OCI-LY3 (cell line): ENCODE measurements around the gene IQCH.

Experiments used
- H2AFZ ChIP-seq: fragments of 200-600, 300-600 bp; shearing (Covaris generic); 2 replicates; pipeline ENCODE4 v1.6.0; 2014; ENCODE audit warnings: antibody characterized with exemption, low read depth, low read length
- H3K27ac ChIP-seq: fragments of 200-600, 300-600 bp; sonication (generic); 2 replicates; pipeline ENCODE4 v1.5.1; 2014; ENCODE audit warnings: mild to moderate bottlenecking, low read length, moderate library complexity, mixed read lengths
- H3K27me3 ChIP-seq: fragments of 200-600, 300-600 bp; sonication (generic); 2 replicates; pipeline ENCODE4 v1.6.1; 2014; ENCODE audit warnings: low read depth, low read length, mixed read lengths
- H3K36me3 ChIP-seq: fragments of 200-600, 300-600 bp; sonication (generic); replicated peaks from 2 replicates; pipeline ENCODE3; 2014; ENCODE audit warnings: low read depth, low read length, mixed read lengths
- H3K4me1 ChIP-seq: fragments of 300-600, 200-600 bp; sonication (generic); 2 replicates; pipeline ENCODE4 v1.6.1; 2014; ENCODE audit warnings: low read length, mixed read lengths
- H3K4me2 ChIP-seq: fragments of 200-600, 300-600 bp; sonication (generic); 2 replicates; pipeline ENCODE4 v1.6.1; 2014; ENCODE audit warnings: low read length, mixed read lengths
- H3K4me3 ChIP-seq: fragments of 300-600, 200-600 bp; sonication (generic); 2 replicates; pipeline ENCODE4 v1.5.1; 2014; ENCODE audit warnings: antibody characterized with exemption, mild to moderate bottlenecking, low read length, moderate library complexity
- H3K79me2 ChIP-seq: fragments of 300-600, 200-600 bp; shearing (Covaris generic); 2 replicates; pipeline ENCODE4 v1.6.1; 2014; ENCODE audit warnings: mild to moderate bottlenecking, low read length, mixed read lengths
- H3K9ac ChIP-seq: fragments of 300-600, 200-600 bp; shearing (Covaris generic); 2 replicates; pipeline ENCODE4 v1.6.0; 2014; ENCODE audit warnings: mild to moderate bottlenecking, low read length, moderate library complexity
- H3K9me3 ChIP-seq: fragments of 200-600, 300-600 bp; shearing (Covaris generic); 2 replicates; pipeline ENCODE4 v1.6.1; 2014; ENCODE audit warnings: low read length, mixed read lengths; ENCODE audit not compliant: insufficient read depth
- H4K20me1 ChIP-seq: fragments of 200-600, 300-600 bp; sonication (generic); 2 replicates; pipeline ENCODE4 v1.6.1; 2016; ENCODE audit warnings: low read length, mixed read lengths; ENCODE audit not compliant: insufficient read depth
- CTCF ChIP-seq: fragments of 200-600, 300-600 bp; sonication (generic); IDR thresholded peaks from 2 replicates; pipeline ENCODE4 v1.5.1; 2014; ENCODE audit warnings: antibody characterized with exemption, low read length, low read depth
- EZH2phosphoT487 ChIP-seq: fragments of 200-600 bp; shearing (Covaris generic); IDR thresholded peaks from 2 replicates; pipeline ENCODE4 v1.6.1; 2018; ENCODE audit warnings: antibody characterized with exemption, mixed run types, low read depth

Gene IQCH

GRCh38 chr15:67385971-67386370 is 131.4 kb downstream of the IQCH start:
- no peaks in the 10 kb centered on the region for H3K79me2 ChIP-seq
- H4K20me1 ChIP-seq: no peaks in the 10 kb centered on the region
- H3K27me3 ChIP-seq: peaks cover 15% of the 10 kb centered on the region; the same call in 1 of the 2 replicates
- no peak overlapping the region for H3K27ac ChIP-seq
- H3K4me2 ChIP-seq: no peak overlapping the region
- no peaks in the 10 kb centered on the region for H3K4me1 ChIP-seq
- no peak overlapping the region for H3K4me3 ChIP-seq
- no peaks in the 10 kb centered on the region for H3K9me3 ChIP-seq
- H3K9ac ChIP-seq: no peak overlapping the region
- H3K36me3 ChIP-seq: no peaks in the 10 kb centered on the region
- no peak overlapping the region for H2AFZ ChIP-seq
- TF ChIP-seq EZH2phosphoT487 (no peak), CTCF (no peak)

- Histone ChIP-seq H3K36me3 (no peaks in the 10 kb centered on the region), H3K27ac (no peak overlapping the region), H3K4me2 (no peak overlapping the region), H3K79me2 (no peaks in the 10 kb centered on the region), H3K9me3 (no peaks in the 10 kb centered on the region), H3K4me3 (no peak overlapping the region), H3K9ac (no peak overlapping the region), H2AFZ (no peak overlapping the region), H3K27me3 (peaks cover 15% of the 10 kb centered on the region; the same call in 1 of the 2 replicates), H3K4me1 (no peaks in the 10 kb centered on the region), H4K20me1 (no peaks in the 10 kb centered on the region)
- no peak for TF ChIP-seq EZH2phosphoT487
- TF ChIP-seq CTCF: no peak
Observed at GRCh38 chr15:67386947-67387346, 132.4 kb downstream of the IQCH start.

GRCh38 chr15:67389975-67390374 is 135.4 kb downstream of the IQCH start:
- no peak for TF ChIP-seq EZH2phosphoT487
- TF ChIP-seq CTCF: no peak
- H3K27ac ChIP-seq: no peak overlapping the region
- H3K4me2 ChIP-seq: no peak overlapping the region
- no peaks in the 10 kb centered on the region for H4K20me1 ChIP-seq
- H2AFZ ChIP-seq: no peak overlapping the region
- peaks cover 9% of the 10 kb centered on the region; the same call in 1 of the 2 replicates for H3K27me3 ChIP-seq
- no peaks in the 10 kb centered on the region for H3K79me2 ChIP-seq
- no peaks in the 10 kb centered on the region for H3K9me3 ChIP-seq
- H3K9ac ChIP-seq: no peak overlapping the region
- H3K36me3 ChIP-seq: no peaks in the 10 kb centered on the region
- H3K4me1 ChIP-seq: peaks cover 5% of the 10 kb centered on the region
- no peak overlapping the region for H3K4me3 ChIP-seq

GRCh38 chr15:67394873-67395639 is 140.5 kb downstream of the IQCH start:
- no peak overlapping the region for H3K4me2 ChIP-seq
- no peak overlapping the region for H2AFZ ChIP-seq
- no peak overlapping the region for H3K4me3 ChIP-seq
- H3K9ac ChIP-seq: no peak overlapping the region
- no peaks in the 10 kb centered on the region for H3K9me3 ChIP-seq
- 0 out of 2 replicates have a peak, but pooled peaks cover 4% of the 10 kb centered on the region for H3K27me3 ChIP-seq
- no peaks in the 10 kb centered on the region for H3K36me3 ChIP-seq
- no peaks in the 10 kb centered on the region for H4K20me1 ChIP-seq
- H3K4me1 ChIP-seq: peaks cover 5% of the 10 kb centered on the region
- no peaks in the 10 kb centered on the region for H3K79me2 ChIP-seq
- no peak overlapping the region for H3K27ac ChIP-seq
- TF ChIP-seq EZH2phosphoT487 (no peak), CTCF (no peak)
